ENCODE measurements around the gene VEGFD. TPM values are rescaled to one million over a fixed set of nuclear protein-coding genes. Genes with fewer than 3 reads are reported as not detected.

Gene VEGFD
- total and polyA plus RNA-seq, 10 donors = 0.52 to 4.4 (median 1.0) TPM

DNA sequence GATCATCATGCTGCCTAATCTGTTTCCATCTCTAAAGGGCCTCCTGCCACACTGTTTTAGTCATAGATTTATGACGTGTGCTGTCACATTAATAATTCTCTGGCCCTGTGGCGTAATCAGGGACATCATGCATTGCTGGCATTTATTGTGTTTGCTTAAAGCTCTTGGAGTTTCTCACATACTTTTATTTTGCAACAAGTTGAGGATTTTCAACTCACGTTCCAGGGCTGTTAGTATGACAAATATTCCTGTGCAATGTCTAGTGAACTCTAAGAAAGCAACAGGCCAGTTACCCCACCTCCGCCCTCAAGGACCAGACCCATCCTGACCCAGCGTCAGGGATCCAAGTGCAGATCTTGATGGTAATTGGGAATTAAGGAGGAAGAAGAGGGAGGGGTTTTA, 41.1 kb downstream of the VEGFD start:
- 53 to 82% (median 76%) methylated on average over 5 of the region's 5 CpGs for WGBS, 5 donors
- DNase-seq = no peak
- no peak overlapping the region for H3K27ac ChIP-seq
- intact Hi-C loops (cut with DNase I; ENCODE audit: low total_unique reads) = no loop called here
- H3K9me3 ChIP-seq = no peaks in the 10 kb centered on the region
- no peak for TF ChIP-seq POLR2AphosphoS5 (IDR thresholded peaks at IDR 0.05)
- no peak for TF ChIP-seq POLR2A (IDR thresholded peaks at IDR 0.05)
- TF ChIP-seq, protein P1, sequence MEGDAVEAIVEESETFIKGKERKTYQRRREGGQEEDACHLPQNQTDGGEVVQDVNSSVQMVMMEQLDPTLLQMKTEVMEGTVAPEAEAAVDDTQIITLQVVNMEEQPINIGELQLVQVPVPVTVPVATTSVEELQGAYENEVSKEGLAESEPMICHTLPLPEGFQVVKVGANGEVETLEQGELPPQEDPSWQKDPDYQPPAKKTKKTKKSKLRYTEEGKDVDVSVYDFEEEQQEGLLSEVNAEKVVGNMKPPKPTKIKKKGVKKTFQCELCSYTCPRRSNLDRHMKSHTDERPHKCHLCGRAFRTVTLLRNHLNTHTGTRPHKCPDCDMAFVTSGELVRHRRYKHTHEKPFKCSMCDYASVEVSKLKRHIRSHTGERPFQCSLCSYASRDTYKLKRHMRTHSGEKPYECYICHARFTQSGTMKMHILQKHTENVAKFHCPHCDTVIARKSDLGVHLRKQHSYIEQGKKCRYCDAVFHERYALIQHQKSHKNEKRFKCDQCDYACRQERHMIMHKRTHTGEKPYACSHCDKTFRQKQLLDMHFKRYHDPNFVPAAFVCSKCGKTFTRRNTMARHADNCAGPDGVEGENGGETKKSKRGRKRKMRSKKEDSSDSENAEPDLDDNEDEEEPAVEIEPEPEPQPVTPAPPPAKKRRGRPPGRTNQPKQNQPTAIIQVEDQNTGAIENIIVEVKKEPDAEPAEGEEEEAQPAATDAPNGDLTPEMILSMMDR (IDR thresholded peaks at IDR 0.05 in 8 of 11, conservative IDR thresholded peaks at IDR 0.05 in 3 of 11) = no peak
- H3K4me3 ChIP-seq = no peak overlapping the region
- no peaks in the 10 kb centered on the region for H3K36me3 ChIP-seq
- peaks cover 0 to 34% (median 0%) of the 10 kb centered on the region in 7 donors for H3K27me3 ChIP-seq (replicated peaks in 1 of 7)
- no peaks in the 10 kb centered on the region for H3K4me1 ChIP-seq

DNA sequence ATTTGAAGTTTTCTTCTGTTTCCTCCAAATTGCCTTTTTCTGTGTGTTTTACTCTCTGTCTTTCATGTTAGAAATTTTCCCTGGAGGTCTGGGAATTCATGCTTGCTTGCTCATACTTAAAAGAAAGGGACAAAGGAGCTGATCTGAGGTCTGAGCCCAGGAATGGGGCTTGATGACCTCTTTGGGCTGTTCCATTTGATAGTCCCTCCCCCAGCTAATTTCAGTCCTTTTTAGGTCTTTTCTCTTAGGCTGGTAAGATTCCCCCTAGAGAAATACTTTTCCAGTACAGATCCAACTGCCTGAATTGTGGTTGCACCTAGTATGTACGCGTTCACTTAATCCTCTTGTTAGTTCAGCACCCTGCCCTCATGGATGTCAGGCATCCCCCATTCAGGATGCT, 43.3 kb downstream of the VEGFD start:
- H3K4me1 ChIP-seq = peaks cover 0 to 6% (median 0%) of the 10 kb centered on the region in 6 donors
- H3K9me3 ChIP-seq = no peaks in the 10 kb centered on the region
- DNase-seq = no peak
- H3K36me3 ChIP-seq = no peaks in the 10 kb centered on the region
- H3K4me3 ChIP-seq = no peak overlapping the region
- no peak overlapping the region for H3K27ac ChIP-seq
- 85 to 94% (median 93%) methylated on average over 2 of the region's 2 CpGs for WGBS, 5 donors
- TF ChIP-seq POLR2AphosphoS5 (IDR thresholded peaks at IDR 0.05) (no peak), POLR2A (IDR thresholded peaks at IDR 0.05) (no peak)
- TF ChIP-seq, protein P1 (IDR thresholded peaks at IDR 0.05 in 8 of 11, conservative IDR thresholded peaks at IDR 0.05 in 3 of 11) = no peak
- H3K27me3 ChIP-seq (replicated peaks in 1 of 7) = peaks cover 0 to 25% (median 0%) of the 10 kb centered on the region in 7 donors
- intact Hi-C loops (cut with DNase I; ENCODE audit: low total_unique reads) = no loop called here

DNA sequence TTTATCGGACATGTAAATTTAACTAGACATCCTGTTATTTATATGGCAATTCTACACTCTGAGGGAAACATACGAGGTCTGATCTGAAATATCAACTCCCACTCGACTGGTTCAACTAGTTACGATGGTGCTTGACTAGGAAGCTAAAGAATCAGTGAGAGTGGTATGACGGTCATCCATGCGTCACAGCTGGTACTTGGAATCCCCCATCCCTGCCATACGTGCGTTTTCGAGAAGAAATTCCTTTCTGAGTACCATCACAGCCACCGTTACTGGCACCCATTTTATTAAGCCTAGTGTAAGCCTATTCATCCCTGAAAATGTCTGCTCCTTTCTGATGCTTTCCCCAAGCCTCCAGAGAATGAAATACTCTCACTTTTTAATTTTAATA, 48.2 kb downstream of the VEGFD start:
- Histone ChIP-seq H3K27me3 (replicated peaks in 1 of 7) (peaks cover 0 to 12% (median 0%) of the 10 kb centered on the region in 7 donors), H3K27ac (peak overlapping the region in 7 of 8 donors; percentile 32 to 91 (median 88)), H3K4me3 (peak overlapping the region; percentile 14 to 78 (median 55)), H3K36me3 (peaks cover 0 to 9% (median 5%) of the 10 kb centered on the region in 6 donors), H3K4me1 (peaks cover 0 to 29% (median 7%) of the 10 kb centered on the region in 6 donors), H3K9me3 (no peaks in the 10 kb centered on the region)
- TF ChIP-seq, protein P1 (IDR thresholded peaks at IDR 0.05 in 8 of 11, conservative IDR thresholded peaks at IDR 0.05 in 3 of 11) = no peak
- TF ChIP-seq POLR2AphosphoS5 (IDR thresholded peaks at IDR 0.05) = no peak
- no peak for TF ChIP-seq POLR2A (IDR thresholded peaks at IDR 0.05)
- DNase-seq = no peak
- intact Hi-C loops (cut with DNase I; ENCODE audit: low total_unique reads) = no loop called here
- WGBS, 5 donors = 0 to 52% (median 0%) methylated on average over 5 to 10 of the region's 10 CpGs

DNA sequence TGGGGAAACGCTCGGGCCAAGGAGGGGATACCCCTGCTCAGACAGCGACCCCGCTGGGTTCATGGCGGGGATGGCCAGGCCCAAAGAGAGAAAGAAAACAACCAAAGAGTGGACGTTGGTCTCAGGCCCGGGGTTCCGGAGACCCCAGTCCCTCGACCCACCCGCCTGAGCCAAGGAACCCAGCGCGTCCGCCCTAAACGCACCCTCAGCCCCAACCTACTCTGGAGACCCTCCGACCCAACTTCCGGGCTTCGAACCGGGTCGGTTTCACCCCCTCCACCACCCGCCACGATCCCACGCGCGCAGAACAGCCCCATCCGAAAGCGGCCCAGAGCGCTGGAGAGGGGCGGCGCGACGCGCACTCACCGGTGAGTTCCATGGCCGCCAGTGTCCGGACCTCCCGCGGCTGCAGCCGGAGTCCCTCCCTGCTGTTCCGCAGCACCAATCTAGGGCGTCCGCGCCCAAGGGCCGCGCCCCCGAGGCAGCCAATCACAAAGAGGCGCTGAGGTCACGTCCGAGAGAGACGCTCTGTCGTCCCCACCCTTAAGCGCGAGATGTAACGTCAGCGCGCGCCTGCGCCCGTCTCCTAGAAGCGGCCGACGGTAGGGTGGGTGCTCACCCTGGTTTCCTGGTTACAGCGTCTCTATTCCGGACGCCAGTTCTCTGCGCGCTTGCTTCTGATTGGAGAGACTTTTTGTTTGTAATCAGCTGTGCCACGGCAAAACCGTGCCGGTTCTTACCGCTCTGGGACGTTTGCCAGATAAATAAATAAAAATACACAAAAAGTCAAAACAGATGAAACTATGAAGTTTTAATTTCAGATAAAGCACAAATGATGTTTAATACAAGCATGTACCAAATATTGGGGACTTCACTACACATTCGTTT, 48.8 kb downstream of the VEGFD start, which contains the start of gene PIGA:
Gene PIGA, minus strand, starts transcription at position 389 of the 888 bp plus-strand sequence. CDS start 3,593 bp downstream, outside the sequence.
- intact Hi-C loops (cut with DNase I; ENCODE audit: low total_unique reads) = no loop called here
- TF ChIP-seq POLR2AphosphoS5 (IDR thresholded peaks at IDR 0.05) (peak; percentile 95 to 98 (median 97)), POLR2A (IDR thresholded peaks at IDR 0.05) (peak in 1 of 3 donors; percentile 85)
- TF ChIP-seq, protein P1 (IDR thresholded peaks at IDR 0.05 in 8 of 11, conservative IDR thresholded peaks at IDR 0.05 in 3 of 11) = peak in 3 of 11 experiments; percentile 6 to 23 (median 13)
- WGBS, 5 donors = 0 to 58% (median 1%) methylated on average over 19 to 72 of the region's 72 CpGs
- H3K9me3 ChIP-seq = no peaks in the 10 kb centered on the region
- DNase-seq = peak; percentile 97
- H3K4me3 ChIP-seq = peak within 1 kb of the TSS; percentile 48 to 78 (median 55)
- H3K27ac ChIP-seq = peak within 1 kb of the TSS; percentile 71 to 91 (median 86)
- H3K27me3 ChIP-seq (replicated peaks in 1 of 7) = peaks cover 0 to 9% (median 0%) of the 10 kb centered on the region in 7 donors
- peaks cover 0 to 15% (median 11%) of the 10 kb centered on the region in 6 donors for H3K36me3 ChIP-seq
- H3K4me1 ChIP-seq = peaks cover 0 to 29% (median 7%) of the 10 kb centered on the region in 6 donors

Data from spleen (tissue), 11 donors.